HCT116 (cell line): ENCODE results near the gene B4GALNT4. TPM values are rescaled to one million over a fixed set of nuclear protein-coding genes. Genes with fewer than 3 reads are reported as not detected.

Source experiments
- ATAC-seq: fragments of 200-7000 bp; cut with Tn5 transposase; 2 replicates; pipeline ENCODE4 v1.9.1; 2020; ENCODE audit warnings: mild to moderate bottlenecking, moderate library complexity
- BruUV-seq: library from RNA; stranded (reverse); fragments of 400-500 nt; replicated peaks from 2 replicates; lab custom pipeline; 2021; lab: Mats Ljungman, UMichigan
- CTCF ChIA-PET: fragments of 300-600 bp; sonication (Branson Sonifier 250); formaldehyde crosslinking; loops from one replicate; lab custom pipeline; 2021; ENCODE audit warnings: antibody characterized with exemption; lab: Charles Lee
- POLR2A ChIA-PET: fragments of 300-600, 350-600 bp; sonication (Branson Sonifier 250); formaldehyde crosslinking; loops from one replicate; lab custom pipeline; 2021; ENCODE audit warnings: antibody characterized with exemption; lab: Charles Lee
- RAD21 ChIA-PET, 2 experiments: fragments of 300-600 bp; sonication (Branson Sonifier 250); formaldehyde crosslinking; loops; one replicate each; lab custom pipeline; 2023; ENCODE audit warnings: low total read pairs in 2 of 2; ENCODE audit not compliant: uncharacterized antibody in 2 of 2, unreplicated experiment in 2 of 2, low non-redundant PET in 1 of 2; lab: Charles Lee
- DNase-seq: peaks from one replicate; pipeline ENCODE4 v3.0.0-alpha.2; 2010; ENCODE audit warnings: low read depth, low spot score
- H2AFZ ChIP-seq: fragments of 200-600 bp; shearing (Covaris generic), sonication (generic); 2 replicates; pipeline ENCODE4 v1.6.1; 2017; ENCODE audit warnings: low read depth, mixed run types, mixed read lengths, antibody characterized with exemption, low read length; ENCODE audit not compliant: poor library complexity, severe bottlenecking
- H3K27ac ChIP-seq: 2 replicates; pipeline ENCODE4 v1.5.1; 2012; ENCODE audit warnings: low read depth, low read length
- H3K27me3 ChIP-seq: fragments of 200-600 bp; sonication (generic); 2 replicates; pipeline ENCODE4 v1.6.1; 2016; ENCODE audit warnings: mixed run types, low read length, mixed read lengths; ENCODE audit not compliant: insufficient read depth
- H3K36me3 ChIP-seq, 2 experiments: fragments of 200-500 bp in 1 of 2; fragments of 200-600 bp in 1 of 2; sonication (Bioruptor generic) in 1 of 2; sonication (generic) in 1 of 2; 2 replicates each; pipeline versions ENCODE4 v1.5.1 to v1.6.1; 2014 to 2016; ENCODE audit warnings: low read length in 2 of 2, inconsistent platforms in 1 of 2, mixed read lengths in 1 of 2, mixed run types in 1 of 2; ENCODE audit not compliant: insufficient read depth in 2 of 2, control insufficient read depth in 1 of 2
- H3K4me1 ChIP-seq, 2 experiments: fragments of 200-600 bp in 1 of 2; sonication (generic) in 1 of 2; 2 replicates each; pipeline versions ENCODE4 v1.5.1 to v1.6.1; 2012 to 2017; ENCODE audit warnings: low read length in 2 of 2, inconsistent platforms in 1 of 2, mild to moderate bottlenecking in 1 of 2, mixed read lengths in 1 of 2, mixed run types in 1 of 2, moderate library complexity in 1 of 2; ENCODE audit not compliant: insufficient read depth in 2 of 2, control insufficient read depth in 1 of 2
- H3K4me2 ChIP-seq: fragments of 200-600 bp; sonication (generic); 2 replicates; pipeline ENCODE4 v1.6.1; 2017; ENCODE audit warnings: mixed run types, low read length, mixed read lengths
- H3K4me3 ChIP-seq, 2 experiments: fragments of 200-600 bp in 1 of 2; sonication (generic) in 1 of 2; replicated peaks in 1 of 2; 2 replicates each; pipeline ENCODE4 v1.5.1; 2011 to 2016; ENCODE audit warnings: low read length in 2 of 2, control low read depth in 1 of 2, low read depth in 1 of 2, mild to moderate bottlenecking in 1 of 2, mixed read lengths in 1 of 2, mixed run types in 1 of 2
- H3K79me2 ChIP-seq: fragments of 200-600 bp; sonication (generic); 2 replicates; pipeline ENCODE4 v1.6.1; 2017; ENCODE audit warnings: mild to moderate bottlenecking, mixed run types, low read length, moderate library complexity, mixed read lengths; ENCODE audit not compliant: insufficient read depth
- H3K9ac ChIP-seq: fragments of 200-600 bp; sonication (generic); 2 replicates; pipeline ENCODE4 v1.6.1; 2016; ENCODE audit warnings: low read length, mixed read lengths
- H3K9me2 ChIP-seq: fragments of 200-600 bp; sonication (generic), shearing (Covaris generic); 2 replicates; pipeline ENCODE4 v1.6.1; 2017; ENCODE audit warnings: mixed run types, mild to moderate bottlenecking, moderate library complexity; ENCODE audit not compliant: insufficient read depth
- H3K9me3 ChIP-seq, 2 experiments: fragments of 200-500 bp in 1 of 2; fragments of 200-600 bp in 1 of 2; sonication (Bioruptor generic) in 1 of 2; sonication (generic) in 1 of 2; 2 replicates each; pipeline ENCODE4 v1.6.1; 2014 to 2017; ENCODE audit warnings: low read length in 2 of 2, mixed read lengths in 2 of 2, inconsistent platforms in 1 of 2, low read depth in 1 of 2, mild to moderate bottlenecking in 1 of 2, mixed run types in 1 of 2, moderate library complexity in 1 of 2; ENCODE audit not compliant: control insufficient read depth in 1 of 2, insufficient read depth in 1 of 2
- H4K20me1 ChIP-seq: fragments of 200-600 bp; sonication (generic), shearing (Covaris generic); 2 replicates; pipeline ENCODE4 v1.6.1; 2017; ENCODE audit warnings: mixed run types, mild to moderate bottlenecking, moderate library complexity; ENCODE audit not compliant: insufficient read depth
- ATF3 ChIP-seq: IDR thresholded peaks from 2 replicates; pipeline ENCODE4 v1.6.1; 2012
- CBX3 ChIP-seq: IDR thresholded peaks from 2 replicates; pipeline ENCODE4 v1.6.1; 2012; ENCODE audit warnings: low read depth
- CTCF ChIP-seq, 3 experiments: fragments of 200-600 bp in 1 of 3; sonication (generic) in 1 of 3; IDR thresholded peaks in 2 of 3; conservative IDR thresholded peaks in 1 of 3; 2 replicates each; pipeline ENCODE4 v1.5.1; 2012 to 2017; ENCODE audit warnings: low read depth in 2 of 3, low read length in 2 of 3, antibody characterized with exemption in 1 of 3, borderline replicate concordance in 1 of 3, control low read depth in 1 of 3, mild to moderate bottlenecking in 1 of 3, mixed read lengths in 1 of 3, mixed run types in 1 of 3, moderate library complexity in 1 of 3; ENCODE audit not compliant: insufficient read depth in 1 of 3
- ZFX ChIP-seq: fragments of 450-650 bp; IDR thresholded peaks from 2 replicates; pipeline ENCODE4 v1.6.1; 2017
- ZNF274 ChIP-seq: fragments of 200-500 bp; sonication (Bioruptor generic); IDR thresholded peaks from 2 replicates; pipeline ENCODE4 v1.6.1; 2014; ENCODE audit warnings: mild to moderate bottlenecking, low read depth, low read length, inconsistent platforms
- intact Hi-C: fragments of 100-400 bp; cut with micrococcal nuclease; formaldehyde crosslinking; loops from 2 replicates; pipeline ENCODE4 v1.10.0; 2022
- total RNA-seq: library from RNA; stranded (reverse); gene quantifications from one replicate; pipeline ENCODE4 v1.2.1, GENCODE V29; 2021; ENCODE audit not compliant: unreplicated experiment

Gene B4GALNT4
- total RNA-seq, 1 experiment from 2014 or later: 54.3 TPM

GRCh38 chr11:396511-396947, 27.2 kb downstream of the B4GALNT4 start:
- TF ChIP-seq ZNF274: no peak
- TF ChIP-seq CTCF (IDR thresholded peaks at IDR 0.05 in 2 of 3, conservative IDR thresholded peaks at IDR 0.05 in 1 of 3; ENCODE audit: borderline replicate concordance in 1 of 3, insufficient read depth in 1 of 3, low read depth in 2 of 3, low read length in 2 of 3): peak in 1 of 3 experiments; percentile 16; a peak in 1 of 6 replicates
- Histone ChIP-seq H3K9ac (no peak overlapping the region), H3K9me3 (no peaks in the 10 kb centered on the region), H3K4me3 (no peak overlapping the region), H3K36me3 (peaks cover 7 to 36% of the 10 kb centered on the region in 2 experiments; a peak in 3 of 4 replicates), H3K4me2 (peak overlapping the region; percentile 99; the same call in 1 of the 2 replicates), H2AFZ (no peak overlapping the region), H3K27me3 (no peaks in the 10 kb centered on the region), H3K27ac (peak overlapping the region; percentile 32; the same call in 1 of the 2 replicates), H3K9me2 (no peaks in the 10 kb centered on the region), H4K20me1 (no peaks in the 10 kb centered on the region), H3K79me2 (peaks cover 37% of the 10 kb centered on the region), H3K4me1 (peaks cover 23 to 39% of the 10 kb centered on the region in 2 experiments)
- ChIA-PET CTCF (no interaction called here), RAD21 (no interaction called here), POLR2A (no interaction called here)
- ATAC-seq (no peak), DNase-seq (no peak)
- intact Hi-C loops: loop anchor here (10.0 kb wide), 1 partner anchor 92 kb away; the partner anchor contains the start of gene IFITM2
- no TSS peak for BruUV-seq

GRCh38 chr11:396948-397548, 27.7 kb downstream of the B4GALNT4 start:
- no peaks in the 10 kb centered on the region for H3K27me3 ChIP-seq
- no peaks in the 10 kb centered on the region for H4K20me1 ChIP-seq
- POLR2A ChIA-PET: no interaction called here
- H3K9ac ChIP-seq: no peak overlapping the region
- H3K27ac ChIP-seq: peak overlapping the region; percentile 32; the same call in 1 of the 2 replicates
- DNase-seq (no peak), ATAC-seq (no peak)
- H3K4me2 ChIP-seq: no peak overlapping the region
- intact Hi-C loops: loop anchor here (10.0 kb wide), 1 partner anchor 92 kb away; the partner anchor contains the start of gene IFITM2
- no peak for TF ChIP-seq ZFX
- no peak for TF ChIP-seq ATF3
- no peak for TF ChIP-seq CBX3
- H3K9me3 ChIP-seq: no peaks in the 10 kb centered on the region
- RAD21 ChIA-PET: no interaction called here
- peaks cover 7 to 36% of the 10 kb centered on the region in 2 experiments; a peak in 3 of 4 replicates for H3K36me3 ChIP-seq
- no peaks in the 10 kb centered on the region for H3K9me2 ChIP-seq
- no peak overlapping the region for H2AFZ ChIP-seq
- peaks cover 37% of the 10 kb centered on the region for H3K79me2 ChIP-seq
- peaks cover 21 to 36% of the 10 kb centered on the region in 2 experiments for H3K4me1 ChIP-seq
- CTCF ChIA-PET: no interaction called here
- no peak overlapping the region for H3K4me3 ChIP-seq
- no TSS peak for BruUV-seq
